Right ventricle myocardium inferior (tissue), 1 donor: ENCODE data around the gene NPY4R2. TPM values are rescaled to one million over a fixed set of nuclear protein-coding genes. Genes with fewer than 3 reads are reported as not detected.
A peak's percentile ranks its signal among the peaks of the same experiment; 100 is the strongest.
"Not testable (repeated sequence)": the region's sequence is repeated elsewhere in the genome, so short reads cannot be mapped to it uniquely, and the experiment has no call there.

Experiments
- ATAC-seq: fragments of 200-7000 bp; cut with Tn5 transposase; one replicate; pipeline ENCODE4 v1.9.1; 2020; ENCODE audit warnings: mild to moderate bottlenecking, moderate library complexity
- DNase-seq: peaks from one replicate; pipeline ENCODE4 v3.0.0; 2021; ENCODE audit errors: missing footprints
- intact Hi-C: fragments of 100-400 bp; cut with DNase I; formaldehyde crosslinking; loops from one replicate; pipeline ENCODE4 v1.11.0; 2022
- long read RNA-seq: library from polyadenylated mRNA; unstranded; transcript quantifications from one replicate; pipeline ENCODE4 v2.0.0, GENCODE V29; 2021
- total RNA-seq: library from RNA; stranded (reverse); fragmentation: NEBNext Ultra II Directional; extraction: Animal tissue kit (Norgen Biotek cat#: 25700); gene quantifications from one replicate; pipeline ENCODE4 v1.2.1, GENCODE V29; 2021
- donor health status: DM: no; HTN: yes; CAD: no; lungs with severe emphysema.

NPY4R2 gene
- total RNA-seq = not detected
- long read RNA-seq = 0 reads

GRCh38 chr10:47918475-47918874 lies at the start of gene NPY4R2:
Gene NPY4R2, plus strand, starts transcription at chr10:47918662. Its CDS starts 3,326 bp downstream, at chr10:47921988.
- DNase-seq = not testable (repeated sequence)

DNA sequence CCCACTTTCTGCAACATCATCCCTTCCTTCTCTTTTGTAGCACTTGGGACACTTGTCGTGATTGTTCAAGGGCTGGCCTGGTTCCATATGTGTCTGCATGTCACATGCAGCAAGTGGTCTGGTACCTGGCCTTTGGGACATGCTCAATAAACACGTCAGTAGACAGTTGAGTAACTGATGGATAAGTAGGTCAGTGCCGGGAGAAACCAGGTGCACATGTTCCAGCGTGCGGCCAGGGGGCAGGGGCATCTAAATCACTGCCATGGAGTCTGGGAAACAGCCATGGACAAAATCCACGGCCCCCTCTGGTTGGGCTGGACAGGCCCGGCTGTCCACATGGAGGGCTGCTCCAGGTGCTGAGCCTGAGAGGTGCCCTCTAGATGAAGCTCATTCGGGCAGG lies 47.6 kb upstream of the NPY4R2 start:
- DNase-seq, intact Hi-C loops, ATAC-seq: not testable (repeated sequence)

More at GRCh38 chr10:47918475-47918874, at the start of gene NPY4R2:
- intact Hi-C loops, ATAC-seq: not testable (repeated sequence)

DNA sequence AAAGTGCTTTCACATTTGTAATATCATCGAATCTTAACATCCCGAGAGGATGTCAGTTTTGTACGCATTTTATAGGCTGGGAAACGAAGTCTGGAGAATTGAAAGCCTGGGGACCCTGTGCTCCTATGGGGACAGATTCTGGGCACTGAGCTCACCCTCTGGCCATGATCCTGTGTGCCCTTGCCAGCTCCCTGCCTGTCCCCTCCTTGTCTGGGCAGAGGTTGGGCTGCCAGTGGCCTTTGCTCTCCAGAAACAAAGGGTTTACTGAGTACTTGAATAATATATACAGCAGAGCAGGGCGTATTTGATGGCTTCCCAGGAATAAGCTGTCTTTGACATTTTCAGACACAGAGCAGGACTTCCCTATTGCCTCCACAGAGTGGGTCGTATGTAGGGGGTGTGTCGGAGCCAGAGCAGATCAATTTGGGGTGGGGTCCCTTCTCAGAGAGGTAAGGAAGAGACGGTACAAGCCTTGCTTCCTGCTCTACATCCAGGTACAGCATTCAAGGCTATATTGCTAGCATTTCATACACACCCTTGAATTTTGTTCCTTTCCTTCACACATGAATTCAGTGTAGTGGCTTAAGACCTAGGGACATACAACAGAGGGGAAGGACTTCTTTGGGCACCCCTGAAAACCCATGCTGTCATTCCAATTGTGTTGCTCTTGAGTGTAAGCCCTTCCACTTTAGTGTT lies 46.8 kb upstream of the NPY4R2 start:
- peak; percentile 64 for ATAC-seq
- DNase-seq, intact Hi-C loops: not testable (repeated sequence)

DNA sequence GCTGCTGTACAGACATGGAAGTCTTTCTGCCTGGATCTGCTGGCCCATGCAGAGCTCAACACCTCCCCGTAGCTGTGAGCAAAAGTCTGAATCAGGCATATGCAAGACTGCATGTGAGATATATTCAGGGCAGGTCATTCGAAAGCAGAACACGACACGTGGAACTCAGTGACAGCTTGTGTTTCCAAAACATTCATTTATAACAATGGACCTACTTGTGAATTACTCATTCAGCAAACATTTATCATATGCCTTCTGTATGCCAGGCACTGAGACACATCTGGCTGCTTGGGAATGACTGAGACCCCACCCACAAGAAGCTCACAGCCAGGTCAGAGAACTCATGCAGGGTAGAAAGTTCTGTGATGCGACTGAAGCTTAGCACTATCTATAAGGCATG lies 46.2 kb upstream of the NPY4R2 start:
- ATAC-seq, DNase-seq, intact Hi-C loops: not testable (repeated sequence)

- intact Hi-C loops, DNase-seq, ATAC-seq: not testable (repeated sequence)
Measured at GRCh38 chr10:47884239-47884638, 34.2 kb upstream of the NPY4R2 start.

DNA sequence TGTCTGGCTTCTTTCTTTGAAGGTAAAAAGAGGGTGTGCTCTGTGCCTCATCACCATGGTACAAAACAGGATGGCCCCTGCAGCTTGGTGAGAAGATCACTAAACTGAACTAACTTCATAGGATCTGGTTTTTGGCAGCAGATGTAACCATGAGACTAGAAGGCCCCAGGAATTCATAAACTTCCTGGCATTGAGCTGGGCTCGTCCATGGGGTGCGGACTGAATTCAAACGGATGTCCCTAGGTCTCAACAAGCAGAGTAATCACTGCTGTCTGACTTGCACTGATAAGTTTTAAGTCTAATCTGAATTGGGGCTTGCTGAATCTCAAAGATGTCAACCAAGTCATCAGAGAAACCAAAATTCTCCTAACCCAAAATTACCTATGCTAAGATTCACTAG lies 33.5 kb upstream of the NPY4R2 start:
- ATAC-seq, intact Hi-C loops, DNase-seq: not testable (repeated sequence)

GRCh38 chr10:47886356-47886755 lies 32.1 kb upstream of the NPY4R2 start:
- ATAC-seq, intact Hi-C loops, DNase-seq: not testable (repeated sequence)

DNA sequence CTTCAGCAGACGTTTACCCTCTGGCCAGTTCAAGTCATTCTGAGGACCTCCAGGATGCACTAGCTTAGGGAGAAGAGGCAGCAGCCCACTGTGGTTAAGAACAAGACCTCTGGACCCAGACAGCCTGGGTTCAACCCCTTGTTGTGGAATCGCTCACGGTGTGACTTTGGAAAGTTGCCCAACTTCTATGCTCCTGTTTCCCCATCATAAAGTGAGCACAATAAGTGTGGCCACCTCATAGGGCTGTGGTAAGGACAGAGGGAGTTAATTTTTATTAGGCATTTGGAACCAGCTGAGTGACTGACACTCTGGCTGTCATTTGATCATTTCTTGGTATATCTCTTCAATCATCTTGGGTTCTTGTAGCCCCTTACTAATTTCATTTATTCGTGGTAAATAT lies 31.6 kb upstream of the NPY4R2 start:
- intact Hi-C loops, DNase-seq, ATAC-seq: not testable (repeated sequence)

DNA sequence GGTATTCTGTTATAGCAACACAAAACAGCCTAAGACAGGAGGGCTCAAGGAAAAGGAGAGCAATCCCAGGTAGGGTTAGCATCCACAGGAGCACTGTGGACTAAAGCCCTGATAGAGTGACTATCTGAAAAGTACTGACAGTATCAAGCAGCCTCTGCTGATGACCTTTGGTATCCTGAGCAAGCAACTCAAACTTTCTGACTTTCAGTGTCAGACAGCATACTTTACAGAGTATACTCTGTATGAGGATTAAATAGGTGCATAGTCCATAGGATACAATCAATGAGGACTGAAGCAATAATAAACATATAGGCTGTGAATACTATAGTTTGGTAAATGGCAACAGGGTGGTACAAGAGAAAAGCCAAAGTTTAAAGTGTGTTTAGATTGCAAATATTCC lies 27.7 kb upstream of the NPY4R2 start:
- DNase-seq, intact Hi-C loops, ATAC-seq: not testable (repeated sequence)

DNA sequence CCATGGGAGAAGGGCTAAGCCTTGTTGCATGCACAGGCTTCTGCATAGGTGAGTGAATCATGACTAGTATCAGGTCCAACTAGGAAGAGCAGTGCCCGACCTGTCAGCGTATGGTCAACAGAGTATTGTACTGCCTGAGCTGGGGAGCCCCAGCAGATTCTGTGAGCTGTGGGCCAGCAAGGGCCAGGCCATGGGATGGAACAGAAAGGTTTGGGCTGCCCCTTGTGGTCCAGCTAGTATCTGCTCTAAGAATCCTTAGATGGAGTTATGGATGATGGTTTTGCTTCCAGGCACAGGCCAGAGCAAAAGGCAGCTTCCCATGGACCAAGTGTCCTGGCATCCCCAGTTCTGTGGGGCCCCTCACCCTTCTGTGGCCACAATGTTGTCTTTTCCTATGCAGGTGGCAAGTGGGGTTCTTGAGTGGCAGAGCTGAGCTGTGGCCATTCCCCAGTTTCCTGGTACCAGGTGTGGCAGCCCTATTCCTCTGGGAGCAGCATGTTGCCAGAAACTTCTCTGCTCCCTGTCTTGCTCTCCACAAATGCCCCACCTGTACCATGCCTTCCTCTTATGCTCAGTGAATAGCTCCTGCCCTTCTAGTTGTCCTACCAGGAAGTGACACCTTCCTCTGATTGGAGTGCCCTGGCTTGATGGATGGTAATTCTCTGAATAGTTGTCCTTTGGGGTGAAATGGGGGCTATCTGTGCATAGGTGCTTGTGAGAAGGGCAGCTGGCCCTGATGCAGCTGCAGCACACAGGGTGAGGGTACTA lies 25.8 kb upstream of the NPY4R2 start:
- ATAC-seq, DNase-seq, intact Hi-C loops: not testable (repeated sequence)

GRCh38 chr10:47894571-47894970 lies 23.9 kb upstream of the NPY4R2 start:
- peak; percentile 44 for ATAC-seq
- intact Hi-C loops, DNase-seq: not testable (repeated sequence)

DNA sequence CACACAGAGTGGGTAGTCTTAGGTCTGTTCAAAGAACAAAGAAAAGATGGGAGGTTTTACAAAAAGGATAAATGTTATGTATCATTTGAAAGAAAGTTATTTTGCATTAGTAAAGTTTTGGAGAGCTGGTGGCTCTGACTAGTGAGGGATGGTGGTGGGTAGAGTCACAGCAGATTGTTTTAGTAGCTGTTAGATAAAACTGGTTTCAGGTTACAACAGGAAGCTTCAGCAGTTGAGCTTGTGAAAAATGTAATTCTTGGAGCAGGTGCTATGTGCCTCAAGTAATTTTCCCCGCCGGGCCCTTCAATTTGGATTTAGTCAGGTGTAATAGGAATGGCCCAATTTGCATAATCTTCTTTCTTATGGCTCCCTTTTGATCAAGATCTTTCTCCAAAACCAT lies 20.6 kb upstream of the NPY4R2 start:
- intact Hi-C loops, ATAC-seq, DNase-seq: not testable (repeated sequence)

- DNase-seq, ATAC-seq, intact Hi-C loops: not testable (repeated sequence)
Measured at GRCh38 chr10:47909333-47909732, 9.1 kb upstream of the NPY4R2 start.

DNA sequence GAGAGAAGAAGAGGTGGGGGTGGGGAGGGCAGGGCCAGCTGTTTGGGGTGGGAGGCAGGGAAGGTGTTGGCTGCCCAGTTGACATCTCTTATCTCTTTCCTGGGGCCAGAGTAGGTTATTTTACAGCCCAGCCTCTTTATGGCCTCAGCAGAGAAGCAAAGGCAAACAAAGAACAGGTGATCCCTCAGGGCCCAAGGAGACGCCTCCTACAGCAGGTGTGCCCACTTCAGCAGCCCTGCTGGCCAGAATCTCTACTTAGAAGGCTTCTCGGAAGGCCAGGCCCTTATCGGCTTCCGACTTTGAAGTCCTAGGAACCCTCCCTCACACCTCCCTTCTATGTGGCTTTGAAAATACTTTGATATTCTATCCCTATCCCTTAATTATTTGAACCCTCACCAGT lies 8.0 kb upstream of the NPY4R2 start:
- DNase-seq, ATAC-seq, intact Hi-C loops: not testable (repeated sequence)

DNA sequence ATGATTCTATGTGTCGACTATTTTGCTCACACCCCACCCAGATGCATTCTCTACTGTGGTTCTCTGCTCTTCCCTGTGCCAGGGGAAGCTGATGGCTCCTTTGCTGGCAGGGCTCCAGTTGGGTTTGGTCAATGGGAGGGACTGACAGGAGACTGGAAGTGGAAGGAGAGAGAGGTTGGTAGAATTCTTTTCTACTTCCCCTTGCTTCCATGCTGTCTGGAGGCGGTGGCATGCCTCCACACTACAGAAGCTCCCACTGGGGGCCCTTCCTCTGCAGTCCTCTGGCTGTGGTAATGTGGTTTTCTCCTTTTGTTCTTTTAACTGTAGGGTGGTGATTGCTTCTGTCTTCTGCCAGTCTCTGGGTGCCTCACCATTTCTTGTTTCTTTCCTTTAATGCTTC lies 4.4 kb upstream of the NPY4R2 start:
- DNase-seq, ATAC-seq, intact Hi-C loops: not testable (repeated sequence)

GRCh38 chr10:47915849-47916548 lies 2.5 kb upstream of the NPY4R2 start:
- ATAC-seq = peak; percentile 51
- DNase-seq, intact Hi-C loops: not testable (repeated sequence)

- DNase-seq, ATAC-seq, intact Hi-C loops: not testable (repeated sequence)
Measured at GRCh38 chr10:47920610-47921009, 2.1 kb downstream of the NPY4R2 start.

- intact Hi-C loops, ATAC-seq: not testable (repeated sequence)
- DNase-seq = peak; percentile 50
Measured at GRCh38 chr10:47922503-47922902, 4.0 kb downstream of the NPY4R2 start.

DNA sequence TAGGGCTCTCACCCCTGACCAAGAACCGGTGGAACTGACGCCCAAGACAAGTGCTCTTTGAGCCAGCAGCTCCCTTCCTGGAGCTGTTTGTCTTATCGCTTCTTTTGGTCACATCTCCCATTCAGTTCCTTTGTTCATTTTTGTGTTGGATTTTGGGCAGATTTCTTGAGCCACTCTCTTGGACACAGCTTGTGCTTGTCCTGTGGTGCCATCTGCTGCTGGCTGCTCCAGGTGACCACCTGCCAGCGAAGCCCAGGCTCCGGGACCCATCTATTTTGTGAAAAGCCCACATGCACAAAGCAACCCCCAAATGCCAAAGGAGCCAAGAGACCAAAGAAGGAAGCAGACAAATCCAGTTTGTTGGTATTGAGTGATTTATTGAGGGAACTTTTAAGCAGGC lies 6.2 kb downstream of the NPY4R2 start:
- ATAC-seq, intact Hi-C loops, DNase-seq: not testable (repeated sequence)
